PC-9 (cell line): ENCODE results near the gene ELMO2. TPM values are rescaled to one million over a fixed set of nuclear protein-coding genes. Genes with fewer than 3 reads are reported as not detected.
"Not testable (repeated sequence)": the region's sequence is repeated elsewhere in the genome, so short reads cannot be mapped to it uniquely, and the experiment has no call there.

Source experiments
- BruUV-seq: library from RNA; stranded (reverse); fragments of 400-500 nt; replicated peaks from 2 replicates; lab custom pipeline; 2021; lab: Mats Ljungman, UMichigan
- CTCF ChIA-PET: fragments of 300-600 bp; sonication (Branson Sonifier 250); formaldehyde crosslinking; loops from one replicate; lab custom pipeline; 2022; ENCODE audit warnings: antibody characterized with exemption; lab: Charles Lee
- POLR2A ChIA-PET: fragments of 300-600 bp; sonication (Branson Sonifier 250); formaldehyde crosslinking; loops from one replicate; lab custom pipeline; 2022; ENCODE audit warnings: antibody characterized with exemption; ENCODE audit not compliant: unreplicated experiment; lab: Charles Lee
- DNase-seq, 2 experiments: peaks; one replicate each; pipeline versions ENCODE4 v3.0.0 to v3.0.0-alpha.2; 2015 to 2022; ENCODE audit warnings: mixed read lengths in 1 of 2
- H2AFZ ChIP-seq: fragments of 200-600 bp; sonication (generic); 2 replicates; pipeline ENCODE4 v1.8.1; 2017; ENCODE audit warnings: antibody characterized with exemption
- H3F3A ChIP-seq: fragments of 200-600 bp; sonication (generic); 2 replicates; pipeline ENCODE4 v1.8.1; 2017; ENCODE audit warnings: antibody characterized with exemption, mild to moderate bottlenecking, low read depth; ENCODE audit not compliant: insufficient read depth
- H3K27ac ChIP-seq: fragments of 200-600 bp; sonication (generic); 2 replicates; pipeline ENCODE4 v1.6.1; 2016; ENCODE audit warnings: mixed run types
- H3K27me3 ChIP-seq: fragments of 200-600 bp; sonication (generic); 2 replicates; pipeline ENCODE4 v1.6.1; 2016; ENCODE audit warnings: low read depth, mixed run types; ENCODE audit not compliant: insufficient read depth
- H3K36me3 ChIP-seq: fragments of 200-600 bp; sonication (generic); 2 replicates; pipeline ENCODE4 v1.6.1; 2016; ENCODE audit warnings: low read depth, mixed run types
- H3K4me1 ChIP-seq: fragments of 200-600 bp; sonication (generic); replicated peaks from 2 replicates; pipeline ENCODE4 v1.6.1; 2016; ENCODE audit warnings: mixed run types; ENCODE audit not compliant: insufficient read depth
- H3K4me2 ChIP-seq: fragments of 200-600 bp; sonication (generic); 2 replicates; pipeline ENCODE4 v1.6.1; 2017; ENCODE audit warnings: mixed run types
- H3K4me3 ChIP-seq: fragments of 200-600 bp; sonication (generic); 2 replicates; pipeline ENCODE4 v1.6.1; 2016; ENCODE audit warnings: mixed run types
- H3K79me2 ChIP-seq: fragments of 200-600 bp; sonication (generic); 2 replicates; pipeline ENCODE4 v1.6.1; 2017; ENCODE audit warnings: low read depth, mixed run types
- H3K9me2 ChIP-seq: fragments of 200-600 bp; sonication (generic); 2 replicates; pipeline ENCODE4 v1.8.1; 2017; ENCODE audit warnings: mild to moderate bottlenecking; ENCODE audit not compliant: insufficient read depth
- H3K9me3 ChIP-seq: fragments of 200-600 bp; sonication (generic); 2 replicates; pipeline ENCODE4 v1.8.1; 2016; ENCODE audit warnings: low read depth; ENCODE audit not compliant: insufficient read depth
- H4K20me1 ChIP-seq: fragments of 200-600 bp; sonication (generic); 2 replicates; pipeline ENCODE4 v1.8.1; 2017; ENCODE audit not compliant: insufficient read depth
- CTCF ChIP-seq: fragments of 200-600 bp; sonication (generic); conservative IDR thresholded peaks from 2 replicates; pipeline ENCODE4 v1.6.1; 2017; ENCODE audit warnings: mixed run types, antibody characterized with exemption, mild to moderate bottlenecking, moderate library complexity
- EZH2 ChIP-seq: fragments of 200-600 bp; sonication (generic); IDR thresholded peaks from 2 replicates; pipeline ENCODE4 v1.8.0; 2017; ENCODE audit warnings: antibody characterized with exemption, low read depth
- intact Hi-C: fragments of 100-400 bp; cut with micrococcal nuclease; formaldehyde crosslinking; loops from one replicate; pipeline ENCODE4 v1.10.0; 2022; ENCODE audit not compliant: unreplicated experiment
- total RNA-seq: library from RNA; stranded (reverse); gene quantifications from 2 replicates; pipeline ENCODE4 v1.2.3, GENCODE V29; 2021

Gene ELMO2
- total RNA-seq, 1 experiment from 2014 or later, result 29.4 TPM

- TF ChIP-seq EZH2, result no peak
- no peak for TF ChIP-seq CTCF
- Histone ChIP-seq H3K9me3 (no peaks in the 10 kb centered on the region), H3K4me1 (no peaks in the 10 kb centered on the region), H3K79me2 (no peaks in the 10 kb centered on the region), H3K27ac (no peak overlapping the region), H3K36me3 (no peaks in the 10 kb centered on the region; the same call in 1 of the 2 replicates), H4K20me1 (no peaks in the 10 kb centered on the region), H3K9me2 (no peaks in the 10 kb centered on the region), H3F3A (no peaks in the 10 kb centered on the region), H2AFZ (no peak overlapping the region), H3K27me3 (no peaks in the 10 kb centered on the region), H3K4me3 (no peak overlapping the region), H3K4me2 (no peak overlapping the region)
- ChIA-PET POLR2A (no interaction called here), CTCF (no interaction called here)
- BruUV-seq, result no TSS peak
- no peak for DNase-seq
- intact Hi-C loops, result no loop called here
Observed at GRCh38 chr20:46393967-46394366, 12.4 kb downstream of the ELMO2 start.

DNA sequence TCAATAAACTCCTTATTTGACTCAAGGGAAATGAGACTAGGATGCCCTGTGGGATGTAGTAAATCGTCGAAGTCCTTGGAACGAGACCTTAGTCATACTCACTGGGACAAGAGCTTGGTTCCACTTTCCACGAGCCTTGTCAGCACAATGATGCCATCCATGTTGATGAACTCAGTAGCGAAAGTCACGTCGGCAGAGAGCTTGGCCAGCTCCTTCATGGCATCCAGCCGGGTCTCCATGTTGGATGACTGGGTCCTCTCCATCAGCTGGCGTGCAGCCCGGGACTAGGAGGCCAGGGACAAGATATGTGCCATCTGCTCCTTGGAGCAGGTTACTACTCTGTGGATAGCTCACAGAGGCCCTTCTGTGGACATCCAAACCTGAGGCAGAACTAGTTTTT, 17.5 kb downstream of the ELMO2 start:
- TF ChIP-seq CTCF (no peak), EZH2 (no peak)
- Histone ChIP-seq H3K27me3 (no peaks in the 10 kb centered on the region), H3F3A (no peaks in the 10 kb centered on the region), H3K79me2 (no peaks in the 10 kb centered on the region), H3K36me3 (no peaks in the 10 kb centered on the region; the same call in 1 of the 2 replicates), H2AFZ (no peak overlapping the region), H3K4me3 (no peak overlapping the region), H3K4me1 (no peaks in the 10 kb centered on the region), H3K9me2 (no peaks in the 10 kb centered on the region), H4K20me1 (no peaks in the 10 kb centered on the region), H3K27ac (no peak overlapping the region), H3K4me2 (no peak overlapping the region), H3K9me3 (no peaks in the 10 kb centered on the region)
- no TSS peak for BruUV-seq
- intact Hi-C loops, result no loop called here
- no peak for DNase-seq
- CTCF ChIA-PET, result no interaction called here
- POLR2A ChIA-PET, result no interaction called here

GRCh38 chr20:46388201-46388836, 18.1 kb downstream of the ELMO2 start:
- intact Hi-C loops, result no loop called here
- H3K9me3 ChIP-seq, result no peaks in the 10 kb centered on the region
- ChIA-PET CTCF (no interaction called here), POLR2A (no interaction called here)
- H3K79me2 ChIP-seq, result no peaks in the 10 kb centered on the region
- no peak overlapping the region for H2AFZ ChIP-seq
- no peaks in the 10 kb centered on the region for H4K20me1 ChIP-seq
- H3K4me1 ChIP-seq, result no peaks in the 10 kb centered on the region
- no peak for TF ChIP-seq CTCF
- no peak for TF ChIP-seq EZH2
- H3K36me3 ChIP-seq, result peaks cover 3% of the 10 kb centered on the region; the same call in 1 of the 2 replicates
- no peak overlapping the region for H3K27ac ChIP-seq
- no peaks in the 10 kb centered on the region for H3K27me3 ChIP-seq
- no peaks in the 10 kb centered on the region for H3F3A ChIP-seq
- DNase-seq, result no peak
- no peak overlapping the region for H3K4me3 ChIP-seq
- BruUV-seq, result no TSS peak
- H3K4me2 ChIP-seq, result no peak overlapping the region
- H3K9me2 ChIP-seq, result no peaks in the 10 kb centered on the region

DNA sequence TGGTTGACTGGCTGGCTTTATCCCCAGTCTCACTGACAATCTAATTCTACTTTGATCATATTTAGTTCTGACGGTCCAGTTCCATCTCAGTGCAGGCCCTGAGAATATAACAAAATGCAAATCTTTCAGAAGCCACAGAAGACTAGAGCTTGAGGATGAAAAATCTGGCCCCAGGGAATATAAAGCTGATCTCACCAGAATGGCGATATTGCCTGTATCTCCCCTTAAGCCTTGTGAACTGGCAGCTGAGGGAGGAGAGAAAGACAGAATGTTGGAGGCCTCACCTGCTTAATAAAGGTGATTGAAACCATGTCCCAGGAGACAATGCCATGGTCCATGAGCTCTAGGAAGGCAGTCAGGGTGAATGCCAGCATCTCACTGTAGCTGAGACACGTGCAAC, 19.4 kb downstream of the ELMO2 start:
- H3K4me3 ChIP-seq, H3K27me3 ChIP-seq, H3K9me3 ChIP-seq, H3K27ac ChIP-seq, H3K9me2 ChIP-seq, H3K4me2 ChIP-seq, H2AFZ ChIP-seq, DNase-seq, H3F3A ChIP-seq, H3K79me2 ChIP-seq, intact Hi-C loops, H3K4me1 ChIP-seq, H3K36me3 ChIP-seq, POLR2A ChIA-PET, H4K20me1 ChIP-seq, CTCF ChIA-PET, BruUV-seq: not testable (repeated sequence)
